ENCODE data around the gene ZMYND10. TPM values are rescaled to one million over a fixed set of nuclear protein-coding genes. Genes with fewer than 3 reads are reported as not detected.

The ZMYND10 gene
- total and polyA plus RNA-seq, 2 donors (not counting 1 experiment from before 2014, with no cell fraction given) = 0.32 to 0.83 TPM

GRCh38 chr3:50326182-50326541 lies 19.4 kb downstream of the ZMYND10 start:
- Histone ChIP-seq H3K4me2 (ENCODE audit: extremely low read depth, insufficient read depth, low read length) (no peak overlapping the region), H3K27me3 (ENCODE audit: control insufficient read depth, insufficient read depth, low read length) (no peaks in the 10 kb centered on the region), H3K36me3 (ENCODE audit: control insufficient read depth, insufficient read depth, low read length) (peaks cover 17% of the 10 kb centered on the region), H3K27ac (ENCODE audit: insufficient read depth, low read length) (no peak overlapping the region), H3K9ac (ENCODE audit: insufficient read depth, low read length) (no peak overlapping the region), H3K79me2 (ENCODE audit: control insufficient read depth, insufficient read depth, low read length) (peaks cover 18% of the 10 kb centered on the region), H3K4me1 (ENCODE audit: control insufficient read depth, extremely low read depth, insufficient read depth, low read length) (peaks cover 7% of the 10 kb centered on the region), H4K20me1 (ENCODE audit: control insufficient read depth, extremely low read depth, insufficient read depth, low read length) (no peaks in the 10 kb centered on the region), H3K4me3 (replicated peaks in 1 of 4; ENCODE audit: control extremely low read depth in 1 of 4, insufficient read depth in 1 of 4, low read depth in 3 of 4, low read length in 4 of 4) (no peak overlapping the region), H3K9me3 (ENCODE audit: control insufficient read depth, insufficient read depth, low read depth, low read length) (no peaks in the 10 kb centered on the region), H2AFZ (ENCODE audit: low read length) (no peak overlapping the region)
- DNase-seq (ENCODE audit: low read depth in 2 of 2) = no peak
- no peak for TF ChIP-seq CTCF (conservative IDR thresholded peaks at IDR 0.05 in 1 of 2, IDR thresholded peaks at IDR 0.05 in 1 of 2; ENCODE audit: low read depth in 1 of 2, low read length in 2 of 2)

GRCh38 chr3:50325497-50326181 lies 19.9 kb downstream of the ZMYND10 start:
- Histone ChIP-seq H3K4me1 (ENCODE audit: control insufficient read depth, extremely low read depth, insufficient read depth, low read length) (peaks cover 7% of the 10 kb centered on the region), H2AFZ (ENCODE audit: low read length) (no peak overlapping the region), H3K4me2 (ENCODE audit: extremely low read depth, insufficient read depth, low read length) (no peak overlapping the region), H3K27ac (ENCODE audit: insufficient read depth, low read length) (no peak overlapping the region), H3K4me3 (replicated peaks in 1 of 4; ENCODE audit: control extremely low read depth in 1 of 4, insufficient read depth in 1 of 4, low read depth in 3 of 4, low read length in 4 of 4) (no peak overlapping the region), H4K20me1 (ENCODE audit: control insufficient read depth, extremely low read depth, insufficient read depth, low read length) (no peaks in the 10 kb centered on the region), H3K27me3 (ENCODE audit: control insufficient read depth, insufficient read depth, low read length) (no peaks in the 10 kb centered on the region), H3K9ac (ENCODE audit: insufficient read depth, low read length) (no peak overlapping the region), H3K9me3 (ENCODE audit: control insufficient read depth, insufficient read depth, low read depth, low read length) (no peaks in the 10 kb centered on the region), H3K36me3 (ENCODE audit: control insufficient read depth, insufficient read depth, low read length) (peaks cover 12% of the 10 kb centered on the region), H3K79me2 (ENCODE audit: control insufficient read depth, insufficient read depth, low read length) (peaks cover 15% of the 10 kb centered on the region)
- TF ChIP-seq CTCF (conservative IDR thresholded peaks at IDR 0.05 in 1 of 2, IDR thresholded peaks at IDR 0.05 in 1 of 2; ENCODE audit: low read depth in 1 of 2, low read length in 2 of 2) = no peak
- no peak for TF ChIP-seq EZH2 (IDR thresholded peaks at IDR 0.05; ENCODE audit: low read length, missing control alignments)
- no peak for DNase-seq (ENCODE audit: low read depth in 2 of 2)

- Histone ChIP-seq H3K9ac (ENCODE audit: insufficient read depth, low read length) (no peak overlapping the region), H3K9me3 (ENCODE audit: control insufficient read depth, insufficient read depth, low read depth, low read length) (no peaks in the 10 kb centered on the region), H4K20me1 (ENCODE audit: control insufficient read depth, extremely low read depth, insufficient read depth, low read length) (no peaks in the 10 kb centered on the region), H3K27ac (ENCODE audit: insufficient read depth, low read length) (no peak overlapping the region), H3K36me3 (ENCODE audit: control insufficient read depth, insufficient read depth, low read length) (peaks cover 6% of the 10 kb centered on the region), H3K79me2 (ENCODE audit: control insufficient read depth, insufficient read depth, low read length) (peaks cover 18% of the 10 kb centered on the region), H3K27me3 (ENCODE audit: control insufficient read depth, insufficient read depth, low read length) (no peaks in the 10 kb centered on the region), H2AFZ (ENCODE audit: low read length) (no peak overlapping the region), H3K4me2 (ENCODE audit: extremely low read depth, insufficient read depth, low read length) (no peak overlapping the region), H3K4me1 (ENCODE audit: control insufficient read depth, extremely low read depth, insufficient read depth, low read length) (peaks cover 9% of the 10 kb centered on the region), H3K4me3 (replicated peaks in 1 of 4; ENCODE audit: control extremely low read depth in 1 of 4, insufficient read depth in 1 of 4, low read depth in 3 of 4, low read length in 4 of 4) (no peak overlapping the region)
- DNase-seq (ENCODE audit: low read depth in 2 of 2) = no peak
- TF ChIP-seq CTCF (conservative IDR thresholded peaks at IDR 0.05 in 1 of 2, IDR thresholded peaks at IDR 0.05 in 1 of 2; ENCODE audit: low read depth in 1 of 2, low read length in 2 of 2) (no peak), EZH2 (IDR thresholded peaks at IDR 0.05; ENCODE audit: low read length, missing control alignments) (no peak)
Observed at GRCh38 chr3:50325113-50325480, 20.4 kb downstream of the ZMYND10 start.
